Mesenteric fat pad (tissue), 1 donor: ENCODE measurements around the gene SMARCB1. TPM values are rescaled to one million over a fixed set of nuclear protein-coding genes. Genes with fewer than 3 reads are reported as not detected.
A peak's percentile ranks its signal among the peaks of the same experiment; 100 is the strongest.

Experiments used
- DNase-seq: peaks from one replicate; pipeline ENCODE4 v3.0.0-alpha.2; 2020; ENCODE audit warnings: low spot score
- long read RNA-seq: library from polyadenylated mRNA; unstranded; transcript quantifications from one replicate; pipeline ENCODE4 v2.0.0, GENCODE V29; 2020
- total RNA-seq: library from RNA; stranded (reverse); fragmentation: NEBNext Ultra II Directional; extraction: Animal tissue kit (Norgen Biotek cat#: 25700); gene quantifications from one replicate; pipeline ENCODE4 v1.2.1, GENCODE V29; 2021
- donor health status: DM: yes; HTN: yes; CAD: no.

SMARCB1 gene
- total RNA-seq = 70.7 TPM
- long read RNA-seq, full-length matches to known transcripts = 303 of 329 reads
- long read RNA-seq, partial matches to known transcripts = 4 of 329 reads
- long read RNA-seq, other reads (novel, unspliced or antisense) = 22 of 329 reads

DNA sequence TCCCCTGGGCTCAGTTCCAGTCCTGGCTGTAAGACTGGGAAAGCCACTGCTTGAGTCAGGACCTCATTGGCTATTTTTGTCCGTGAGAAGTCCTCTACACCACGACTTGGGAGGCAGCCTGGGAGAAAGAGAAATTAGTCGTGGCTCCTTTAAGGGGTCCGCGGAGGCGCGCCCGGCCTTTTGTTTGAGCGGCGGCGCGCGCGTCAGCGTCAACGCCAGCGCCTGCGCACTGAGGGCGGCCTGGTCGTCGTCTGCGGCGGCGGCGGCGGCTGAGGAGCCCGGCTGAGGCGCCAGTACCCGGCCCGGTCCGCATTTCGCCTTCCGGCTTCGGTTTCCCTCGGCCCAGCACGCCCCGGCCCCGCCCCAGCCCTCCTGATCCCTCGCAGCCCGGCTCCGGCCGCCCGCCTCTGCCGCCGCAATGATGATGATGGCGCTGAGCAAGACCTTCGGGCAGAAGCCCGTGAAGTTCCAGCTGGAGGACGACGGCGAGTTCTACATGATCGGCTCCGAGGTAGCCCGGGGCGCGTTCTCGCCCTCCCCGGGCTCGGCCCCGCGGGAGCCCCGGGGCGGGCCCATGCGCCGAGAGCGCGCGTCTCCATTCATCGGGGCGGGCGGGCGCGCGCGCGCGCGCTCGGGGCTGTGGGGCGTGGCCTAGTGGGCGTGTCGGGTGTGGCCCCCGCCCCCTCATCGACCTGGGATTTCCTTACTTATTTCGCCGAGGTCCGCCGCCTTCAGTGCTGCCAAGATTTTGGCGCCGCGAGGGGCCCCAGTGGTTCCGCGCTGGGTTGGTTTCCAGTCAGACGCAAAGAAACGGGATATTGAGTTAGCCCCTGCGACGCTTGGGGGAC, at the start of gene SMARCB1:
TSS of gene SMARCB1 (plus strand) at position 215 of the 848 bp plus-strand sequence. CDS start at position 419, 204 bp downstream.
- DNase-seq = peak; percentile 96

DNA sequence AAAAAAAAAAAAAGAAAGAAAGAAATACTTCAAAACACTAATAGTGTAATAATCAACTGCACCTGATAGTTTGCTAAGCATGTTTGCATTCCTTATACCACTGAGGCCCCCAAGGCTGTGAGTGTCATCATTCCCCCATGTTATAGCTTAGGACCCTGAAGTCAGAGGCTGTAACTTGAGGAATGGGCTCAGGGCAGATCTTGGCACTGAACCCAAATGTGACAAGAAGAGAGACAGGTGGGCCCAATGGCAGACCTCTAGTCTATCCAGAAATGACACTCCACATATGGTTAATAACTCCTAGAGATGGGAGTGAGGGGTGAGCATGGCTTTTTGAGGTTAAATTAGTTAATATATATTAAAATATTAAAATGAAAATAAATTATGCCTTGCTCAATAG, 49.1 kb upstream of the SMARCB1 start:
- no peak for DNase-seq

- DNase-seq = no peak
Observed at GRCh38 chr22:23742505-23743264, 44.1 kb upstream of the SMARCB1 start.

DNA sequence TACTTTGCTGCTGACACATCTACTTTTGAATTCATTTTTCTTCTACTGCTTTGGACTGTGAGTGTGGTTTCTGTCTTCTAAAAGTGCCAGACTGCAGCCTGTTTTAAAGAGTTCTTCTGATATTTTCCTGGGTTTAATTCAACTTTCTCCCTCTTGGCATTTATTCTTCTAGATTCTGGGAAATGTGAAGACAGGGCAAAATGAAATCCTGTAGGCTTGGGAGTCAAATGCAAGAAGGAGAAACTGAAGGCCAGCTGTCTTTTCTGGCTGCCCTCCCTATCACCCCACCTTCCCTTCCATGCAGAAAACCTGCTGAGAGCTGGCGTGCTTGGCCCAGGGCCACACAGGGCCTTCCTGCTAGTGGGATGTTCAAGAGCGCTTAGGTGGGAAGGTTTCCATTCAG, 43.5 kb upstream of the SMARCB1 start:
- no peak for DNase-seq

DNA sequence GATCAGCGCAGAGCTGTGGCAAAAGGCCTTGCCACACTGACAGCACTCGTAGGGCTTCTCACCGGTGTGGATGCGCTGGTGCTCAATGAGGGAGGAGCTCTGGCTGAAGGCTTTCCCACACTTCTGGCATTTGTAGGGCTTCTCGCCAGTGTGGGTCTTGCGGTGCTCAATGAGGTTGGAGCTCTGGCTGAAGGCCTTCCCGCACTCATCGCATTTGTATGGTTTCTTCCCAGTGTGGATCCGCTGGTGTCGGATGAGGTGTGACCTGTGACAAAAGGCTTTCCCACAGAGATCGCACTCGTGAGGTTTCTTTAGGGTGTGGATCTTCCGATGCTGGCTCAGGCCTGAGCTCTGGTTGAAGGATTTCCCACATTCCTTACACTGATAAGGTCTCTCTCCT, 42.8 kb upstream of the SMARCB1 start:
- DNase-seq = no peak

DNA sequence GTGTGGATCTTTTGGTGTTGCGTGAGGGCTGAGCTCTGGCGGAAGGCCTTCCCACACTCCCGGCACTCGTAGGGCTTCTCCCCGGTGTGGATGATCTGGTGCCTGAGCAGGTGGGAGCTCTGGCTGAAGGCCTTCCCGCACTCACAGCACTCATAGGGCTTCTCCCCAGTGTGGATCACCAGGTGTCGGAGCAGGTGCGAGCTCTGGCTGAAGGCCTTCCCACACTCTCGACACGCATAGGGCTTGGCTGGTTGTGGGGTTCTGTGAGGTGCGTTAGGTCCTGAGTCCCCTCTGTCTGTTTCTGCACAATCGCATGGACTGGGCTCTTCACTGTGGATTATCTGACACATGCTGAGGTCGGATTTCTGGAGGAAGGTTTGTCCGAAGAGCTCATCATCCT, 42.3 kb upstream of the SMARCB1 start:
- DNase-seq = no peak

GRCh38 chr22:23745791-23746190, 41.0 kb upstream of the SMARCB1 start:
- no peak for DNase-seq

DNA sequence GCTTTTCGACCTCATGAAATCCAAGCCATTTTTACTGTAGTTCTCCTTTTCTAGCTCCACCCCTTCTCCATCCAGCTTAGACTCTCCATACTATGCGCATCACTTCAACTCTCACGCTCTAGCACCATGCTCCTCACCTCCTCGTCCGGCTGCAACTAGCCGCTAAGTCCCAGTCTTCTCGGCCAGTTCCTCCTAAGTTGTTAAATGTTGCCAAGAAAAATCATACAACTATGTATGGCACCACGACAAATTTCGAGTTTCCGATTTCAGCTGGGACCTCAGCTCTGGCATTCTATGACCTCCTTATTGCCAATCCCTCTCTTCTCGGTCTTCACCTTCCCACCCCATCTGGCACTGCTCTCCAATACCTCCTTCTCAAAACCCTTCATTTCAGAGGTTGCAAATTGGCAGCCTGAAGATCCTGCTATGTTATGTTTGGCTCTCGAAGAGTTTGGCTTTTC, 36.9 kb upstream of the SMARCB1 start:
- no peak for DNase-seq

GRCh38 chr22:23750367-23750713, 36.4 kb upstream of the SMARCB1 start:
- DNase-seq = no peak

DNA sequence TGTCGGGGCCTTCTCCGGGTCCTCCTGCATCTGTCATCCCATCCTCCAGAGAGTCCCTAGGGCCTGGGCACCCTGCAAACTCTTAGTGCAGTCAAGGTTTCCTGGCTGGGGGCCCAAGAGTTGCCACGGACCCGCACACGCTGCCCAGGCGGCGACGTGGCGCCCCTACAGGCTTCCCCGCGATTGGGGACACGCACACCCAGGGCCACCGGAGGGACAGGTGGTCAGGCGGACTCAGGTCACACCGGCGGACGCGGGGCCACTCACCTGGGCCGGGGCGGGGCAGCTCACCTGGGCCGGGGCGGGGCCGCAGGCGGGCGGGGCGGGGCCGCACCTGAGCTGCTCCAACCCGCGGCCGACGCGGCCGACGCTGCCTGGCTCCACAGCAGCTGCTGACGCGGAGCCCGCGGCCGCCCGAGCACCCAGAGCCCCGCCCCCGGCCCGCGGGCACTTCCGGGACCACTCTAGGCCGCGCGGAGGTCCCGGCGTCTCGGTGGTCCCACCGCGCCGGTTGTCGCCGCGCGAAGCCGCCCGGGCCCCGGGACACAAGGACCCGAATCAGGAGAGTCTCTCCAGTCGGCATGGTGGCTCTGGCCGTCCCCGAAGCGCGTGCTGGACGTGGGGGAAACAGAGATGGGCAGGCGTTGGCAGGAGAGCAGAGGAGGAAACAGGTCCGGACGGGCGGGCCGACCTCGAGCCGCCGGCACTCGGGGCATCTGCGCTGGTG, 35.9 kb upstream of the SMARCB1 start, which contains the start of gene ZNF70:
TSS of gene ZNF70 (minus strand) at position 399 of the 727 bp plus-strand sequence. CDS start 5,972 bp downstream, outside the sequence.
- DNase-seq = peak; percentile 94

DNA sequence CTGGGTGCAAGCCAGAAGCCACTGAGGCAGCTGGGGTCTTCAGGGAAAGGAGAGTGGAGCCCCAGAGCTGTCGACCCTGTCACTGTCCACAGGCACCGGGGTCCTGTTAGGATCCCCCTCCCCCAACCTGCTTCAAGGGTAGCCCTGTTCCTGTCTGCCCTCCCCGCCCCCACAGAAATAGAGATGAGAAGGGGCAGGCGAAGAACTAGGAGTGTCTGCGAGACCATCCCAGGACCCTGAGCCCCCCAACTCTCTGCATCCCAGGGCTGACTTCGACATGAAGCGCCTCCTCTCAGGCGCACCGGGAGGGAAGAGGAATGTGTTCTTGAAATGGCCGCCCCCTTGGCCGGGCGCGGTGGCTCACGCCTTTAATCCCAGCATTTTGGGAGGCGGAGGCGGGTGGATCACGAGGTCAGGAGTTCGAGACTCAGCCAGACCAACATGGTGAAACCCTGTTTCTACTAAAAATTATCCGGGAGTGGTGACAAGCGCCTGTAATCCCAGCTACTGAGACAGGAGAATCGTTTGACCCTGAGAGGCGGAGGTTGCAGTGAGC, 35.2 kb upstream of the SMARCB1 start:
- DNase-seq = no peak

DNA sequence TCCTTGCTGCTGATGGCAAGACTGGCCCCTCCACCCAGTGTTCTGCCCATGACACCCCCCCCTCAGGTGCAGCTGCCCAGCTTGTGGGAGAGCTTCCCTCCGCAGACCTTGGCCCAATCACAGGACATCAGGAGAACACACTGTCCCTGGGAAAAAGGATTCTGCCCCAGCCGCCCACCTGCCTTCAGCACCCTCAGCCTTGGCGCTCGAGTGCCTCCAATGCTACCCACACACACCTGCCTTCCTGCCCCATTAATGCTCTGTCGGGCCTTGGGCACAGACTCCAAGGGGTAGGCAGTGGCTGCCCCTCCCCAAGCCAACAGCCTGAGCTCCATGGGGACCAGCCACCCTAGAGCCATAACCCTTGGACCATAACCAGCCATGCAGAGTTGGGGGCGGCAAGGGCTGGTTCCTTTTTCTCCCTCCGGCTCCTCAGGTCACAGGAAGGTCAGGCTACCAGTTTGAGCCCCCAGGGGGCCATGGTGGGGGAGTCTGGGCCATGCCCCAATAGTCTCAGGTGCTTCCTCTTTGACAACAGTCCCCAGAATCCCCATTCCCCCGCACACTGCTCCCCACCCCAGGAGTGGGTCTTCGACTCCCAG, 34.6 kb upstream of the SMARCB1 start:
- DNase-seq = no peak

DNA sequence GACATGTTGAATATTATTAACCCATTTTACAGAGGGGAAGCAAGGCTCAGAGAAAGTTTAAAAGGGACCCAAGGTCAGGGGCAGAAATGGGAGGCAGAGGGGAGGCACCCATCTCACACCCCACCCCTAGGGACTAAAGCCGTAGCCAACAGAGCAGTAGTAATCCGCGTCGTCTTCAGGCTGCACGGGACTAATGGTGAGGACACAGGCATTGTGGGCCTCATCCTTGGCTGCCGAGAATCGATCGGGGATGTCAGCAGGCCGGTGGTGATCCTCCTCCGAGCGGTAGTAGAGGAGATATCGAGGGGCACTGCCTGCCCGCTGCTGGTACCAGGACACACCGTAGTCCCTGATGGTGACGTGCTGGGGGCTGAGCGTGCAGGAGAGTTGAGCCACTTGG, 34.0 kb upstream of the SMARCB1 start:
- DNase-seq = no peak

GRCh38 chr22:23753385-23753784, 33.4 kb upstream of the SMARCB1 start:
- DNase-seq = no peak

DNA sequence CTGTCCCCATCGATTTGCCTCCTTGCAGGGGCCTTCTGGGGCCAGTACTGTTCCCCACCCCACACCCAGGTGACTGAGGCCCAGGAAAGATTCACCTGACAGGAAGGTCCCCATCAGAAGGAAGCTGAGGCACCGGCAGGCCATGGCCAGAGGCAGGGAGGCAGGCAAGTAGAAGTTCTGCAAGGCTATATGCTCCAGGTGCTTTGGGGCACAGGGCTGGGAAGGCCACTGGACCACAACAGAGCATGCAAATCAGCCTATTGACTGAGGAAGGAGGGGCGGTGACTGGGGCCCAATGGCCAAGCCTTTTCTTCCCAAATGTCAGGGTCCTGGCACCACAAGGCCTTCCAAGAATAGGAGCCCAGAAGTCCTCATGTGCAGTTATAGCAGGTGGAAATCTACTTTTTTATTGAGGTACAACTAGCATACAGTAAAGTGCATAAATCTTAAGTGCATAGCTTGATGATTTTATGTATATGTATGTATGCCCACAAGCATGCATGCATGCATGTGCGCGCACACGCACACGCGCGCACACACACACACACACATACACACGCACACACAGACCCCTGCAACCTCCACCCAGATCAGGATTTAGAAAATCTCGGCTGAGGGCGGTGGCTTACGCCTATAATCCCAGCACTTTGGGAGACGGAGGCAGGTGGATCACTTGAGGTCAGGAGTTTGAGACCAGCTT, 32.4 kb upstream of the SMARCB1 start, which contains the start of gene VPREB3:
TSS of gene VPREB3 (minus strand) at position 206 of the 700 bp plus-strand sequence. CDS start at position 144, 62 bp downstream.
- no peak for DNase-seq

DNA sequence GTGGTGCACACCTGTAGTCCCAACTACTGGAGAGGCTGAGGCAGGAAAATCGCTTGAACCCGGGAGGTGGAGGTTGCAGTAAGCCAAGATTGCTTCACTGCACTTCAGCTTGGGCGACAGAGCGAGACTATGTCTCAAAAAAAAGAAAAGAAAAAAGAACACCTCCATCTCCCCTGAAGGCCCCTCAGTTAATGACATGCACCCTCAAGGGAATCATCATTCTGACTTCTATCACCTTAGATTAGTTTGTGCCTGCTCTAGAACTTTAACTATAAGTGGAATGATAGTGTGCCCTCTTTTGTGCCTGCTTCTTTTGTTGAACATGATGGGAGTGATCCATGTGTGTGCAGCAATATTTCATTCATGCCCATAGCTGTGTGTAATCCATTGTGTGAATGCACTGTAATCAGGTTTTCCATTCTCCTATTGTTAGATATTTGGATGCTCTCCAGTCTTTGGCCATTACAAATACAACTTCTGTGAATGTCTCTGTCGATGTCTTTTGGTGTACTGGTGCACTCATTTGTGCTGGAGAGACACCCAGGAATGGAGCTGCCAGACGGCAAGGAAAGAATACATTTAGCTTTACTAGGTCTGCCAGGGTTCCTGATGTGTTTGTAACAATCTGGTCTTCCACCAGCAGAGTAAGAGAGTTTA, 31.7 kb upstream of the SMARCB1 start:
- no peak for DNase-seq

GRCh38 chr22:23755711-23756110, 31.1 kb upstream of the SMARCB1 start:
- DNase-seq = no peak

- DNase-seq = no peak
Observed at GRCh38 chr22:23756891-23757290, 29.9 kb upstream of the SMARCB1 start.

DNA sequence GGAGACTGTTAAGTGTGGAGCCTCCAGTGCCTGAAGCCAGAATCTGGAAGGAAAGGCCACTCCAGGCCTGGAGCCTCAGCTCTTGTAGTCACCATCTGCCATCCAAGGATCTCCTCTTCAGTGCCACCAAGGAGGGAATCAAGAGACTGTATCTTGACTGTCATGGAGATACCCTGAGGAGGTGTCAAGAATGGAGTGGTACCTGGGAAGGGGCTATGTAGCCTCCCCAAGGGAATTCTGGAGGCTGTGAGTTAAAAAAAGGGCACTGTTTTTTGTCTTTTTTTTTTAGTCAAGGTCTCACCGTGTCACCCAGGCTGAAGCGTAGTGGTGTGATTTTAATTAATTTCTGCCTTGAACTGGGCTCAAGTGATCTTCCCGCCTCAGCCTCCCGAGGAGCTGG, 27.2 kb upstream of the SMARCB1 start:
- DNase-seq = no peak
